HG02642 (cell line): ENCODE data around the gene CCDC187.
"Not testable (repeated sequence)": the region's sequence is repeated elsewhere in the genome, so short reads cannot be mapped to it uniquely, and the experiment has no call there.

Experiments used
- ATAC-seq: cut with Tn5 transposase; IDR thresholded peaks from one replicate; pipeline ENCODE4 v1.9.1; 2021; ENCODE audit warnings: mild to moderate bottlenecking; ENCODE audit not compliant: unreplicated experiment, poor library complexity

CCDC187 gene

DNA sequence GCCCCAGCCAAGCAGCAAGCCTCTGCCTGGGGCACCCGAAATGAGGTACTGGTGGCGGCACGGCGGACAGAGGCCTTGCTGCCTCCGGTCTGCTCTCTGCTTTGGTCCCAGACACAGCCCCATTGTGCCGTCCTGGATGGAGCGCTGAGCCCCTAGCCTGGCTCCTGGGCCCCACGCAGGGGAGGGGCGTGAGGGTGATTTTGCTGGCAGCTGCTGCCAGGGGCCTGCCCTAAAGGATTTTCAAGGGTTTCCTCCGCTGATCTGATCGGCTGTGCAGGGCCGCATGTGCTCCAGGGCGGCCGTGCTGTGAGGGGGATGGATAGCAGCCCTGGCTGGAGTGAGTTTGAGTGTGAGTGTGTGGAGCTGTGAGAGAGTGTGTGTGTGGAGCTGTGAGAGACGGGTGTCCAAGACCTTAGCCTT lies 24.7 kb upstream of the CCDC187 start:
- no peak for ATAC-seq

GRCh38 chr9:136328011-136328621 lies 24.2 kb upstream of the CCDC187 start:
- ATAC-seq: no peak

- no peak for ATAC-seq
Observed at GRCh38 chr9:136327304-136327974, 23.5 kb upstream of the CCDC187 start, which contains the start of gene GPSM1. Gene GPSM1, plus strand, starts transcription at chr9:136327539. Its CDS starts 157 bp downstream, at chr9:136327696.

GRCh38 chr9:136326761-136327303 lies 22.9 kb upstream of the CCDC187 start:
- no peak for ATAC-seq

DNA sequence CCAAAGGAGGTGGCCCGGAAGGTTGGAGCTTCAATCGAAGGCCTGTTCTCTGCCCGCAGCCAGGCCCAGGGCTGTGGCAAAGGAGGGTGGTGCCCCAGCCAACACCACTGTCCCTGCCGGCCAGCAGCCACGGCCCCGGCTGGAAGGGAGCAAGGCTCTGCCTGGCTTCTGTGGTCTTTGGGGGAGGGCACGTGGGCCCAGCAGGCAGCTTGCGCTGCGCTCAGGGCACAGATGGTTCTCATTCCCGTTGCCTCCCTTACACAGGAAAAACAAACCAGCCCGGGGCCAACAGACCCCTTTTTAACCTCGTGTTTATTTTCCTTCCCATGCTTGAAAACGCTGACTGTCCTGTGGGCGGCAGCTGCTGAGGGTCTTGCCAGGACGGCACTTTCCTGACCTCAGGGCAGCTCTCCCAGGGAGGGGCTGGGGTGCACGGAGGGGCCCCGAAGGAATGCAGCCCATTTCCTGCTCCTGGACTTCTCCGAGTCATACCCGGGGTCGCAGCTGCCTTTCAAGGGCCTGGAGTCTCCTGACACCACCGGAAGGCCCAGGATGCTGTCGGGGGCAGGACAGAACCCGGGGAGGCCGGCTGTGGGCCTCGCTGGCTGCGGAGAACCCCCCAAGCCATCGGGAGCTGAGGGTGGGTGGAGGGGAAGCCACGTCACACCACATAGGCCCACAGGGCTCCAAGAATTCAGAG lies 22.3 kb upstream of the CCDC187 start:
- no peak for ATAC-seq

GRCh38 chr9:136325358-136325757 lies 21.5 kb upstream of the CCDC187 start:
- ATAC-seq: no peak

GRCh38 chr9:136324501-136325300 lies 20.8 kb upstream of the CCDC187 start:
- ATAC-seq: no peak

DNA sequence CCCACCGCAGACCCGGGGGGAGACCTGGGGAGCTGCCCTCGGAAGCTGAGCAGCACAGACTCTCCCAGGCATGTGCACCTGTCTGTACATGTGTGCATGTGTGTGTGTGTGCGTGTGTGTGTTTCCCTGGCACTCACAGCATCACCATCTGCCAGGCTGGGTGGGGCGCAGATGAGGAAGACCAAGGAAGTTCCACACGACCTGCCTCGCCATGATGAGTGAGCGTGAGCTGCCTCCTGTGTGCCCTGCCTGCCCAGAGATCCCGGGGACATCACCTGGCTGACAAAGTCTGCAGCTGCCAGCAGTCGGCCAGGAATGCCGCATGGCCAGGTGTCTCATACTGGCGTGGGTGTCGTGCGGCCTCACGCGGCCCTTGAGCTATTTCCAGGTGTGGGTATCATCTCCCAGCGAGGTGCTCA lies 19.5 kb upstream of the CCDC187 start:
- no peak for ATAC-seq

- no peak for ATAC-seq
Observed at GRCh38 chr9:136322756-136323330, 18.9 kb upstream of the CCDC187 start.

DNA sequence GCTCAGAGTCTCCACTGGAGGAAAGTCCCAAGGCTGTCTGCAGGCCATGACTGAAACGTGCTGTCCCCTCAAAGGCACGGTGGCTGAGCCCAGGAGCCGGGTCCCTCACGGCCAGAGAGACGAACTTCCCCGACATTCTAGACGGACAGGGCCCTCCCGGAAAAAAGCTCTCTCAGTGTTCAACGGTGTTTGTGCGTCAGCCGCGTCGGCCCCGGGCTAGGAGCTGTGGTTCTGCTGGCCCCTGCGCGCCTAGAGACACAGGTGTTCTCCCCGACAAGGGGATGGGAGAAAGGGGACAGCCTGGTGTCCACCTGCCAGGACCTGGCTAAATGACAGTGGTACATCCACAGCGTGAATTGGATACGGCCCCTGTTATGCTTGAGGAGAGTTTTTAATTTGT lies 17.7 kb upstream of the CCDC187 start:
- no peak for ATAC-seq

GRCh38 chr9:136320972-136321371 lies 17.1 kb upstream of the CCDC187 start:
- ATAC-seq: not testable (repeated sequence)

GRCh38 chr9:136319955-136320354 lies 16.1 kb upstream of the CCDC187 start:
- ATAC-seq: not testable (repeated sequence)

GRCh38 chr9:136319244-136319643 lies 15.3 kb upstream of the CCDC187 start:
- ATAC-seq: not testable (repeated sequence)

- no peak for ATAC-seq
Observed at GRCh38 chr9:136318776-136319241, 14.9 kb upstream of the CCDC187 start.

GRCh38 chr9:136318111-136318775 lies 14.3 kb upstream of the CCDC187 start:
- ATAC-seq: no peak

DNA sequence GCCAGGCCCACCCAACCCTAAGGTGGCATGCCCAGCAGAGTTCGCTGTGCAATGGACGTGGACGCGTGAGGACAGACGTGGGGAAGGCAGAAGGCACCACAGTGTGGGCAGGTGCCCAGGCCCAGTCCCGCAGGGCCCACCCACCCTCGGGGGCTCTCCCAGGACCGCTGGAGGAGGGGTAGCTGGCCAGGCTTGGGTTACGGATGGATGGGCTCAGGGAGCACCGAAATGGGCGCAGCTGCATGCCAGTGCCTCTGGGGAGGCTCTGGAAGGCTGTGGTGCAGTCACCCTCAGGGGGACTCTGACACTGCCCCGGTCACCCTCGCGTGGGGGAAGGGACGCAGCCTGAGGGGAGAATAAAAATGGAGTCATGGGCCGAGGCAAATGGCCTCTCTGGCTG lies 13.8 kb upstream of the CCDC187 start:
- ATAC-seq: no peak

DNA sequence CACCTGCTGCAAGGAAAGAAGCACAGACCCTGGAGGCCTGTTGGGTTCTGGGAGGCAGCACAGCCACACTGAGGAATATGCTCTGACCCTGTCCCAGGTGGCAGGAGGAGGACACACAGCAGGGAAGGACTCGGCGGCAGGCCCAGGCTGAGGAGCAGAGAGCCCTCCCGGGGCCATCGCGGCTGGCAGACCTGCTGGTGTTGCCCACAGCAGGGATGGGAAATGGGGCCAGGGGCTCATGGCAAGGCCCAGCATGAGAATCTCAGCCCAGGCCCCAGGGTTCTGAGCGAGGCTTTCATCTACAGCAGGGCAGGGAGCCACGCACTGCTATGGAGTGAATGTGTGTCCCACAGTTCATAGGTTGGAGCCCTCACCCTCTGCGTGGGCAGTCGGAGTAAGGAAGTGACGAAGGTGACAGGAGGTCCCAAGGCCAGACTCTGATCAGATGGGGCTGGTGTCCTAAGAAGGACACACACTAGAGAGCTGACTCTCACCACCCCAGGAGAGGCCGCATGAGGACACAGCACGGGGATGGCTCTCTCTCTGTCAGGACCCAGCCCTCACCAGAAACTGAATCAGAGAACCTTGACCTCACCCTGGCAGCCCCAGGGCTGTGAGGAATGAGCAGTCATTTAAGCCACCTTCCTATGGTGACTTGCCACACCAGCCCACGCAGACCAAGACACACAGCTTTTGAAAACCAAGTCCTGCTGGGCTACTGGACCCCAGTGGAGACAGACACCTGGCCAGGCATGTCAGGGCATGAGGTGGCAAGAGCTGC lies 13.2 kb upstream of the CCDC187 start:
- no peak for ATAC-seq

- no peak for ATAC-seq
Observed at GRCh38 chr9:136316271-136316751, 12.4 kb upstream of the CCDC187 start.
